ENCODE data around the gene RASGRF2.

- TF ChIP-seq, protein P1, sequence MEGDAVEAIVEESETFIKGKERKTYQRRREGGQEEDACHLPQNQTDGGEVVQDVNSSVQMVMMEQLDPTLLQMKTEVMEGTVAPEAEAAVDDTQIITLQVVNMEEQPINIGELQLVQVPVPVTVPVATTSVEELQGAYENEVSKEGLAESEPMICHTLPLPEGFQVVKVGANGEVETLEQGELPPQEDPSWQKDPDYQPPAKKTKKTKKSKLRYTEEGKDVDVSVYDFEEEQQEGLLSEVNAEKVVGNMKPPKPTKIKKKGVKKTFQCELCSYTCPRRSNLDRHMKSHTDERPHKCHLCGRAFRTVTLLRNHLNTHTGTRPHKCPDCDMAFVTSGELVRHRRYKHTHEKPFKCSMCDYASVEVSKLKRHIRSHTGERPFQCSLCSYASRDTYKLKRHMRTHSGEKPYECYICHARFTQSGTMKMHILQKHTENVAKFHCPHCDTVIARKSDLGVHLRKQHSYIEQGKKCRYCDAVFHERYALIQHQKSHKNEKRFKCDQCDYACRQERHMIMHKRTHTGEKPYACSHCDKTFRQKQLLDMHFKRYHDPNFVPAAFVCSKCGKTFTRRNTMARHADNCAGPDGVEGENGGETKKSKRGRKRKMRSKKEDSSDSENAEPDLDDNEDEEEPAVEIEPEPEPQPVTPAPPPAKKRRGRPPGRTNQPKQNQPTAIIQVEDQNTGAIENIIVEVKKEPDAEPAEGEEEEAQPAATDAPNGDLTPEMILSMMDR (IDR thresholded peaks at IDR 0.05), result no peak
- no peak for TF ChIP-seq ZFX (IDR thresholded peaks at IDR 0.05; ENCODE audit: borderline replicate concordance)
Observed at GRCh38 chr5:81219389-81219788, 259.2 kb downstream of the RASGRF2 start.
